Measurements from ENCODE around the gene CD300E. TPM values are rescaled to one million over a fixed set of nuclear protein-coding genes. Genes with fewer than 3 reads are reported as not detected.
A peak's percentile ranks its signal among the peaks of the same experiment; 100 is the strongest.

CD300E gene
- total RNA-seq, 1 experiment from 2014 or later = not detected

DNA sequence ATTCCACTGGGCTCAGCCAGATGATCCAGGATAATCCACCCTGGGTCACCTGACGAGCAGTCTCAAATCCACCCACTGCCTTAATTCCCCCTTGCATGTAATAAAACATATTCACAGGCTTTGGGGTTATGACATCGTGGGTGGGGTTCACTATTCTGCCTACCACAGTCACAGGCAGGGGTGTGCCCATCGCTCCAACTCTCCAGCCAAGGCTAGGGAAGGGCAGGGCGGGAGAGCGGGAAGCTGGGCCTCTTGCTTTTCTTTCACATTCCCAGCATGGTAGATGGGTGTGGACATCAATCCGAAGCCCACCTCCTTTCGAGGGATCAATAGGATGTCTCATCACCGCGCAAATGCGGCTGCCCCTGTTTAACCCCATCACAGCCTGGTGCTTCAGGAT, 18.8 kb downstream of the CD300E start:
- no peak for DNase-seq (ENCODE audit: low read depth)
- in situ Hi-C loops (cut with HindIII; ENCODE audit: low pct_unique_long_range_greater_than_20kb, low sequenced_read_pairs) = no loop called here

GRCh38 chr17:74604200-74604599, 19.3 kb downstream of the CD300E start:
- DNase-seq (ENCODE audit: low read depth) = no peak
- in situ Hi-C loops (cut with HindIII; ENCODE audit: low pct_unique_long_range_greater_than_20kb, low sequenced_read_pairs) = no loop called here

DNA sequence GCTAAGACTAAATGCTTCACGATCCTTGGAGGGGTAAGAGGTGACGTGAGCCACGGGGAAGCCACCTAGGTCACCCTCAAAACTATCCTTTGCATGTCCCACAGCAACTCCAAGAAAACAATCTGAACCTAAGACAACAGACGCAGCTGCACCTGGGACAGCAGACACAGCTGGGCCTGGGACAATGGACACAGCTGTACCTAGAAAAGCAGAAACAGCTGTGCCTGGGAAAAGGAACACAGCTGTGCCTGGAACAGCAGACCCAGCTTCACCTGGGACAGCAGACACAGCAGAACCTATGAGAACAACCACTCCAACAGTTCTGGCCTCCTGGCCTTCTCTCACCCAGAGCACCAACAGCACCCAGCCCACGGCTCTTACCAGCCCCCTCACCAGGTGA, 19.8 kb downstream of the CD300E start:
- in situ Hi-C loops (cut with HindIII; ENCODE audit: low pct_unique_long_range_greater_than_20kb, low sequenced_read_pairs) = no loop called here
- DNase-seq (ENCODE audit: low read depth) = no peak

GRCh38 chr17:74603037-74603635, 20.4 kb downstream of the CD300E start:
- in situ Hi-C loops (cut with HindIII; ENCODE audit: low pct_unique_long_range_greater_than_20kb, low sequenced_read_pairs) = no loop called here
- no peak for DNase-seq (ENCODE audit: low read depth)

DNA sequence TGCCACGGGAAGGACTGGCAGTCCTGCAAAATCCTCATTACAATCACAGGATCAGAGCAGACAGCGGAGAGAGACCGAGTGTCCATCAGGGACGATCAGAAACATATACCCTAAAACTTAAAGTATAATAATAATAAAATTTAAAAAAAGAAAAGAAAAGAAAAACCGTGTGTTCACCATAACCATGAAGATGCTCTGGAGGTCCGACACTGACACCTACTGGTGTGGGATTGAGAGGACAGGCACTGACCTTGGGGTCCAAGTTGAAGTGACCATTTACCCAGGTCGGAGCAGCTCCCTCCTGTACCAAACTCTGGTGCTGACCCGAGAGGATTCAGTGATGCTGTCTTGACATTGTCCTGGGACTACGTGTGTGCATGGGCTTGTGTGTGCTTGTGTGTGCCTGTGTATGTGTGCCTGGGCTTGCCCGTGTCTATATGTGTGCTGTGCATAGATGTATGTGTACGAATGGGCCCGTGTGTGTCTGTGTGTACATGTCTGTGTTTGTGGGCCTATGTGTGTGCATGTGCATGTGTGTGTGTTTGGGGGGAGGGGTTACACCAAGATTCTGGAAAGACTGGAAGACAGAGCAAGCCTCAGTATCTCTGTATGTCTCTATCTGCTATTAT, 21.5 kb downstream of the CD300E start:
- in situ Hi-C loops (cut with HindIII; ENCODE audit: low pct_unique_long_range_greater_than_20kb, low sequenced_read_pairs) = no loop called here
- peak; percentile 22 for DNase-seq (ENCODE audit: low read depth)

DNA sequence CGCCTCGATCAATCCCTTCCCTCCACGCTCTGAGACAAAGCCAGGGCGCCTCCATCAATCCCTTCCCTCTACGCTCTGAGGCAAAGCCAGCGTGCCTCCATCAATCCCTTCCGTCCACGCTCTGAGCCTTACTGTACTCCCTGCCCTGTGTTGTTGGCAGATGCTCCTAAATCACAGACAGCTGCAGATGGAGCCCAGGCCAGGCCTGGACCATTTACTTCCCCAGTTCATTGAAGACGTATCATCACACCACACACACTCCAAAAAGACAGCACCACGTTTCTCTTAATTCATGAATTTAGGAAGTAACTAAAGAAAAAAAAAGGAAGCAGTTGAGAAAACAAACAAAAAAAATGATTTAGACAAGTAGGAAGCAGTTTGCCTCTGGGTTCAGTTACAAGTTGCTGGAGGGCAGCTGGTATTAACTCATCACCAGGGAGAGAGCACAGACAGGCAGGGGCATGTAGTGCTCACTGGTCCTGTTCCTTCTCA, 24.0 kb downstream of the CD300E start:
- no peak for DNase-seq (ENCODE audit: low read depth)
- in situ Hi-C loops (cut with HindIII; ENCODE audit: low pct_unique_long_range_greater_than_20kb, low sequenced_read_pairs) = no loop called here

DNA sequence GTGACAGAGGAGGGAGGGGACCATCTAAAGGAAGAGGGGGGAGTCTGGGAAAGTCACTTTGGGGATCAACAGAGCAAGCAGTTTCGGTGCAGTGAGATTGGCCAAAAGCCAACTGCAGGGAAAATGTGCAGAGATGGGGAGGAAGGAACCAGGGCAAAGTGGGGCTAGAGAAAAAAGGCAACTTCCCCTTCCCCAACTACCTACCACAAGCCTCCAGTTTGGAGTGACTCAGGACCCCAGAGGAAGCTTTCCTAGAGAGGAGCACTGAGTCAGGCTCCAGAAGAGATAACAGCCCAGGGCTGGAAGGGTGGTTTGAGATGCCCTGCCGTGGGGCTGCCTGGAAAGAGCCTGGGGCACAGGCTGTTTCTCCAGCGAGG, 24.5 kb downstream of the CD300E start:
- DNase-seq (ENCODE audit: low read depth) = no peak
- in situ Hi-C loops (cut with HindIII; ENCODE audit: low pct_unique_long_range_greater_than_20kb, low sequenced_read_pairs) = no loop called here

DNA sequence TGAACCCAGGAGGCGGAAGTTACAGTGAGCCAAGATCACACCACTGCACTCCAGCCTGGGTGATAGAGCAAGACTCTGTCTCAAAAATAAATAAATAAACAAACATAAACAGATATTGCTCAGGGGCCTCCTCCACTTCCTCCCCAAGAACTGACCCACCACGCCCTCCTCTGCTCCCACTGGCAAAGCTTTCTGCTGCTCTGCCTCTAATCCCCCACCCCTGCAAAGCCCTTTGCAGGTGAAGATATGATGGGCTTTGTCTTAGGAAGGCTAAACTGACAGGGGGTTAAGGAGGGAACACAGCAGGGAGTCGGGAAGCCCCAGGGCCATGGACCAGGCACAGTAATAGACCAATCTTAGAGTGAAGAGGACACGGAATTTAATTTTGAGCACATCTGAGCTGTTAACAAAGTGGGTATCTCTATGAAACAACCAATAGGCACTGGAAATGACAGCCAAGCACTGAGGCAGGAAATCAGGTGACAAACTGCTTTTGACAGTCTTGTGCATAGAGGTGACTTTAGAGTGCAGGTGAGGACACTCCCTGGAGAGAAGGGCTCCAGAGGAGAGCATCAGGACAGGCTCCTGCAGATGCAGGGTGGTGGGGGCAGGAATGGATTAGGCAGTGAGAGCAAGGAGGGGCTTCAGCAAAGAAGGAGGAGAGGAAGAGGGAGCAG, 25.1 kb downstream of the CD300E start:
- DNase-seq (ENCODE audit: low read depth) = no peak
- in situ Hi-C loops (cut with HindIII; ENCODE audit: low pct_unique_long_range_greater_than_20kb, low sequenced_read_pairs) = no loop called here

- DNase-seq (ENCODE audit: low read depth) = no peak
- in situ Hi-C loops (cut with HindIII; ENCODE audit: low pct_unique_long_range_greater_than_20kb, low sequenced_read_pairs) = no loop called here
Observed at GRCh38 chr17:74597069-74597790, 26.3 kb downstream of the CD300E start.

GRCh38 chr17:74595037-74595750, 28.3 kb downstream of the CD300E start:
- in situ Hi-C loops (cut with HindIII; ENCODE audit: low pct_unique_long_range_greater_than_20kb, low sequenced_read_pairs) = no loop called here
- DNase-seq (ENCODE audit: low read depth) = no peak

DNA sequence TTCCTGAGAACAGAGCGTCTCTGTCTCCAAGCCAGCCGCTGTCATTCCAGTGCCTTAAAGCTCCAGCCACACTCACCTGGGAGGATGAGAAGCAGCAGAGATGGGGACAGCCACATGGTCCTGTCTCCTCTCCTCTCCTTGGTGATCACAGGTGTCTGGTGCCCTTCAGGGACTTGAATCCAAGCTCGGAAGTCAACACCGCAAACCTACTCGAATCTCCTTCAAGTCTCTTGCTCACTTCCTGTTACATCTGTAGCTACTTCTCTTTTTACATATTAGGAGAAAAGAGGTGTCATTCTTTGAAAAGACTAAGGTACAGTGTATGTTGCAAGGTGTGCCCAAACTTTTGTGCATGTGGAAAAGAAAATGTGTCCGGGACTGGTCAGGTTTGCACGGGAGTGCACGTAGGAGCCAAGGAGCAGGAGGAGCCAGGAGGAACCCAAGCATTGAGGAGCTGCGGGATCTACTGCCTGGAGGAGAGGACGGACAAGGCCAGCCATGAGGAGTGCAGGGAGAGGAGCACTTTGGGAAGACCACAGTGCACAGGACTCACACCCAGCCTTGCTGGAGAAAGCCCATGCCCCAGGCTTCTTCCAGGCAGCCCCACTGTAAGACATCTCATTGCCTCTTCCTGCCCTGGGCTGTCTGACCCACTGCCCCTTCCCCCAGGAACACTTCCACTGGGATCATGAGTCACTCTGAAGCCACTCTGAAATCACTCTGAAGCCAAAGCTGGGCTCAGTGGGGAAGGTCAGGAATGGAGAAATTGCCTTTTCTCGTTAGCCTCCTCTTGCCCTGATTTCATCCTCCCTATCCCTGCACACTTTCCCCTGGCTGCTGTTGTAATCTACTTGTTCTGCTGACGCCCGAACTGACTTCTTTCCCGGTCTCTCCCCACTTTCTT, 31.2 kb downstream of the CD300E start, which contains the start of gene CD300LD:
CD300LD (minus strand) TSS at position 197 of the 904 bp plus-strand sequence; CDS start at position 116, 81 bp downstream.
- no peak for DNase-seq (ENCODE audit: low read depth)
- in situ Hi-C loops (cut with HindIII; ENCODE audit: low pct_unique_long_range_greater_than_20kb, low sequenced_read_pairs) = no loop called here

DNA sequence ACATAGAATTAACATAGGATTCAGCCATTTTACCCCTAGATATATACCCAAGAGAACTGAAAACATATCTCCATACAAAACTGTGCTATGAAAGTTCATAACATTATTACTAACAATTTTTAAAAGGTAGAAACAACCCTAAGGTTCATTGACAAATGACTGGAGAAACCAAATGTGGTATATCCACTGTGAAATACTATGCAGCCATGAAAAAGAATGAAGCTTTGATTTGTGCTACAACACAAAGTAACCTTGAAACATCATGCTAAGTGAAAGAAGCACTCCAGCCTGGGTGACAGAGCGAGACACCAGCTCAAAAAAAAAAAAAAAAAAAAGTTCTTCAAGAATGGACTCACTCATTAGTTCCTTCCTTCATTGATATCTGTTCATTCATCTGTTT, 32.0 kb downstream of the CD300E start:
- in situ Hi-C loops (cut with HindIII; ENCODE audit: low pct_unique_long_range_greater_than_20kb, low sequenced_read_pairs) = no loop called here
- DNase-seq (ENCODE audit: low read depth) = no peak

DNA sequence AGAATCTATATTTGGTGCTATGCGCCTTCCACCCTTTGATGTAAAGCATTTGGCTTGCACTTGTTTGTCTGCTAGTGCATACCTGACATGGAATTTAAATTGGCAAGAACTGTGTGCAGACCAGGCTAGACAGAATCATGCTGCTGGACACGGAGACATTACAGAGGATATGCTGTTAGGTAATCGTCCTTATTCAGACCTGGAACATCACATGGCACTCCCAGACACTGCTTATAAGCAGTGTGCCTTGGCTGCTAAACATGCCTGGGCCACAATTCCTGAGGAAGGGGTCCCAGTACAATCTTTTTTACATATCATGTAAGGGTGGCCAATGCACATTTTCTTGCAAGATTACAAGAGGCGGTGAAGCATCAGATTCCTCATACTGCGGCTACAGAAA, 37.8 kb downstream of the CD300E start:
- no peak for DNase-seq (ENCODE audit: low read depth)
- in situ Hi-C loops (cut with HindIII; ENCODE audit: low pct_unique_long_range_greater_than_20kb, low sequenced_read_pairs) = no loop called here

GRCh38 chr17:74584292-74585060, 39.1 kb downstream of the CD300E start:
- DNase-seq (ENCODE audit: low read depth) = no peak

GRCh38 chr17:74582633-74583032, 40.9 kb downstream of the CD300E start:
- in situ Hi-C loops (cut with HindIII; ENCODE audit: low pct_unique_long_range_greater_than_20kb, low sequenced_read_pairs) = no loop called here
- DNase-seq (ENCODE audit: low read depth) = no peak

More at GRCh38 chr17:74584292-74585060, 39.1 kb downstream of the CD300E start:
- in situ Hi-C loops (cut with HindIII; ENCODE audit: low pct_unique_long_range_greater_than_20kb, low sequenced_read_pairs) = no loop called here

DNA sequence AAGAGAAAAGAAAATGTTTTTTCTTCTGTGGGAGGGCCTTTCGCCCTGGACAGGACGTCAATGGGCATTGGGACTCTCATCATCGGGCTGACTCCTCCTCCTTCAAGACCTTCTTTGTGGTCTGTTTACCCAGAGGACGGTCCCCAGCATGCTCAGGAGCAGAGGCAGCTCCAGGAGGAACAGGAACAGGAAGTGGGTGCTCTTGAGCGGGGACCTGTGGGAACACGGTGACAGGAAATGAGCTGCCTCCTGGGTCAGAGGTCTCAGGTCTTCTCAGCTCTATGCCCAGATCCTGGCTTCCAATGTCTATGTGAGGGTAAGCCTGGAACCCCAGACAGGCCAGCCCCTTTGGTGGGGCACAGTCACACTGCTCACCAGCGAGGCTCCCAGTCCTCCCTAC, 43.6 kb downstream of the CD300E start:
- no peak for DNase-seq (ENCODE audit: low read depth)
- in situ Hi-C loops (cut with HindIII; ENCODE audit: low pct_unique_long_range_greater_than_20kb, low sequenced_read_pairs) = no loop called here

GRCh38 chr17:74578979-74579378, 44.6 kb downstream of the CD300E start:
- DNase-seq (ENCODE audit: low read depth) = no peak
- in situ Hi-C loops (cut with HindIII; ENCODE audit: low pct_unique_long_range_greater_than_20kb, low sequenced_read_pairs) = no loop called here
